HG02840 (cell line): ENCODE data around the gene AKR7A2.

Experiments
- ATAC-seq: cut with Tn5 transposase; IDR thresholded peaks from one replicate; pipeline ENCODE4 v1.9.1; 2021; ENCODE audit warnings: mild to moderate bottlenecking, moderate library complexity, moderate number of reproducible peaks; ENCODE audit not compliant: unreplicated experiment, low FRiP score

Gene AKR7A2

DNA sequence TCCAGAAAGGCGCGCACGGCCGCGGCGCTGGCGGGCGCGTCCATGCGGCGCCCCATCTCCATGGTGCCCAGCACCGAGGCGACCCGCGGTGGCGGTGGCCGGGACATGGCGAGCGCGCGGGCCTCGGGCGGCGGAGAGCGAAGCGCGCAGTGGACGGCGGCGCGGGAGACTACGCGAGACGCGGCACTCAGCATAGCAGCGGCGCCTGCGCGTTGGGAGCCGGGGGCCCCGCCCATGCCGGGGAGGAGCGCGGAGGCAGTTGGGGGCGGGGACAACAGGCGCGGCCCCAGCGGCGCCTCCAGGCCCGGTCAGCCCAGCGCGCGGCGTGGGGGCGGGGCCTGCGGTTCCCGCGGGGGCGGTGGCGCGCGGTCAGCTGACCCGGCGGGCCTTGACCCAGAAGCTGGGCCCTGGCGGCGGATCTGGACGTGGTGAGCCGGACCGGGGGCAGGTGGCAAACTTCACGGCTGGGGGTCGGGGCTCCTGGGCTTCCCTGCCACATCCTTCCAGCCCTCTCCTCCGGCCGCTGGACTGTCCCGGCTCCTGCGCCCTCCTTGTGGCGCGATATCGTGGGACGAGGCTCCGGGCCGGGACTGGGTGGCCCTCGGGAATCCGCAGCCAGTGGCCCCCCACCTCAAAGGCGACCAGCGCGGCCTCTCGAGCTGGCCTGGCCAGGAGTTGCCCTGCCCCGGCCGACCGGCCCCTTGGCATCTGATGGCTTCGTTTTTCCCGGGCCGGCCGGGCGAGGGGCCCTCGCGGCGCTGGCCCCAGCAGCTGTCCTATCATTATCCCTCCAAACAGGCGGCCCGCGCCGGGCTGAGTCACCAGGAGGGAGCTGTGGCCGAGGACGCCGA, at the start of gene AKR7A2, which contains the start of gene SLC66A1:
AKR7A2 (minus strand) TSS at position 214 of the 851 bp plus-strand sequence; CDS start at position 194, 20 bp downstream.
SLC66A1 (plus strand) TSS at position 396 of the 851 bp plus-strand sequence. CDS start 5,352 bp downstream, outside the sequence.
- ATAC-seq, result peak; percentile 78

DNA sequence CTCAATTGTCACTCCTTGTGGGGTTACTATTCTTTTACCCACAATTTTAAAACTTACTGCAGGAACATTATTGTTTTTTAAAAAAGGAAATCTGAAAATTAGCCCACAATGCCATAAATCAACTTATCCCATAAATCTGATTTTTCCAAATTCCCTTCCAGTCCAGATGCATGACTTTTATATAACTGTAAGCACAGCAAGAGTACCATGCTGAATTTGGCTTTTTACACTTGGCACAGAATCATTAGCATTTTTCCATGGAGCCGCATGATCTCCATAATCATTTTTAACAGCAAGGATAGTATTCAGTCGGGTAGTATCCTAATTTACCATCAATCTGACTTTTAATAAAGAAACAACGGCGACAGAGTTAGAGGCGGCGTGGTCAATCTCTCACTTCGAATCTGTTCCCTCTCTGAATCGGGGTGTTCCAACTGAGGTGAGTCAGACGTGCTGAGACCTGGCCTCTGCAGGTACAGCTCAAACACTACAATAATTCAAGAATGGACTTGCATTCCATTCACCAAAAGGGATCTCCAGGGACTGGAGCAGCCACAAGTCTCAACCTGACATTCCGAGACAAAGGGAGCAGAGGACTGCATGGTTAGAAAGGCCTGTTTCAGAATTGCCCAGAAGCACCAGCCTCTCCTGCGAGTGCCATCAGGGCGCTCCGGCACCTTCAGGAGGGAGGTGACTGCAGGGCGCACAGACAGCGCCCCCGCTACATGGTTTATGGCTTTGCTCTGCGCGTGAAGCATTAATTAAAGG, 49.1 kb upstream of the AKR7A2 start:
- no peak for ATAC-seq

DNA sequence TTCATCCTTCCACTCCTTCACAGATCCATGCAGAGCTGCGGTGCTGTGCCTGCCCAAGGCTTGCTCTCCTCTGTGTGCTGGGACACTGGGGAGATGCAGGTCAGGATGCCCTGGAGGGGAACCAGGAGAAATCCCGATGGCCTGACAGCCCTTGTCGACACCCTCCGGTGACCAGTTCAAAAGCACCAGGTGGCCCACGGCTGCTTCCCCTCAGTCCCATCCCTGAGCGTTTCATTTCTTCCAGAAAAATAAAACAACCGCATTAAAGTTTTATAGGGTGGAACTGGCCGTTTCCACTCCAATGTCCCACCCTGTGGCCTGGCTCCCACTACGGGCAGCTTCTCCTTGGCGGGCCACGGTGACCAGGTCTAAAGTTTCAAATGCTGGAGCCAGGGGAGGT, 48.5 kb upstream of the AKR7A2 start:
- ATAC-seq, result no peak

DNA sequence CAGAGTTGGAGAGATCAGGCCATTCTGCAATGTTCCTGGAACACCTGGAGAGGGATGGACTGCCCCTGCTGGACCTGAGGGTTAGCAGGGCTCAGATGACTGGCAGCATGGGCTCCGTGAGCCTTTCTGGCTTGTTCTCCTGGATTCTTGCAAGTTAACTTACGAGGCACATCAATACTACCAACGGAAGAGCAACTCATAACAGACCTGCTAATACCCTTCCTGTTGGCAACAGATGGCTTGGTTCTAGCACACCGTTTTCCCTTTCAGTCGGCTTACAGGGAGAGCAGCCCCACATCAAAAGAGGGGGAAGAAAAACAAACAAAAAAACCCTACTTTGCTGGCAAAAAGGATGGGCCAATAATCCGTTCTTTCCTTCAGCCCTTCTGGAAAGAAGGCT, 48.1 kb upstream of the AKR7A2 start:
- ATAC-seq, result no peak

DNA sequence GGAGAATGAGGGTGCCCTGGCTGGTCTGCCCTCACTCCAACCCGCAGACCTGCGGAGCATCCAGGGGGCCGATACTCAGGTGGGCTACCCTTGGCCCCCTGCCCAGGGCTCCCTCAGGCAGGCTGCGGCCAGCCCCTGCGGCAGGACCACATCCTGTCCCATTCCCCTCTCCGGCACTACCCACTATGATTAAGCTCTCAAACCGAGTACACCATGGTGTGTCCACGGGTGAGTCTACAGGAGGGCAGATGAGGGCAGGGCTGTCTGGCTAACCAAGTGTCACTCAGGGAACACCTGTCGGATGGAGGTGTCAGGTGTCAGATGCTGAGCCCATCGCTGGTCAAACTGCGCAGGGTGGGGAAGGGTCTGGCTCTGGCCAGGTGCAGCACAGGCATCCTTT, 47.4 kb upstream of the AKR7A2 start:
- ATAC-seq, result no peak

DNA sequence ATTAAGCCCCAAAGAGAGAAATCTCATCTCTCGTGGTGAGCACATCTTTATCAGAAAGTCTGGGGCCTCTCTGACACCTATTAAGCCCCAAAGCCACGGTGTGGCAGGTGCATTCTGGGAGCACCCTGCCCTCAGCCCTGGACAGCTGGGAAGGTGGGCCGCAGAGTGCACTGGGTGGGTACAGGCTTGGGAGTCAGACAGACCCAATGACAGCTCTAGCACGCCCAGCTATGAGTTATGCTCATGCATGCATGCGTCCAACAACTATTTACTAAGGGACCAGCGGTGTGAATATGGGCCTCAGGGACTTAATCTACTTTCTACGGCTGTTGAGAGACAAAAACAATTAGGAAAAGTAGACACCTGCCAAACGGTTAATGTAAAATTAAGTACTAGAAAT, 46.8 kb upstream of the AKR7A2 start:
- ATAC-seq, result no peak

DNA sequence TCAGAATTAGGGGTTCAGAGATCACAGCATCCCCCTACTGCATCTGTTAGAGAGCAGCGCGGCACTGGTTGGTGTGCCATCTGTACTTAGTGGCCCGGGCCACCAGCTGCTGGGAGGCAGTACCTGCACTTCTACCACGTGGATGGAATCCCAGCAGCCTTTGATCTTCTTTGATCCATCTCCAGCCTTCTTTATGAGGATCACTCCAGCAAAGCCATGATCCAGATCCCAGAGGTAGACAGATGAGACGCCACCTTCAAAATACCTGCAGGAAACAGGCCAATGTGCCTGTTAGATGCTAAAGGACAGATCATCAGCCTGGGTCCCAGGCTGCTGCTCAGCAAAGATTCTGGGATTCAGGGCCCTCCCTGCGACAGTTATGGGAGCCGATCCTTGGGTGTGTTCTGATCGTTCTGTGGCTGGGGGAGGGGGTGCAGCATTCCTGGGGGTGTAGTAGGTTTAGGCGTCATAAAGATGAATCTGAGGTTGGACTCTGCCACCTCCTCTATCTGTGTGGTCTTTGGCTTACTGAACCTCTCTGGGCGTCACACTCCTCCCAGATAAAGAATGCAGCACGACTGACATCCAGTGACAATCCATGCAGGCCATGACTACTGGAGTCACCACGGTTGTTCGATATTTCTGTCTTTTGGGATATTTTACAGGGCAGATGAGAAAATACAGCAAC, 45.5 kb upstream of the AKR7A2 start:
- ATAC-seq, result no peak

DNA sequence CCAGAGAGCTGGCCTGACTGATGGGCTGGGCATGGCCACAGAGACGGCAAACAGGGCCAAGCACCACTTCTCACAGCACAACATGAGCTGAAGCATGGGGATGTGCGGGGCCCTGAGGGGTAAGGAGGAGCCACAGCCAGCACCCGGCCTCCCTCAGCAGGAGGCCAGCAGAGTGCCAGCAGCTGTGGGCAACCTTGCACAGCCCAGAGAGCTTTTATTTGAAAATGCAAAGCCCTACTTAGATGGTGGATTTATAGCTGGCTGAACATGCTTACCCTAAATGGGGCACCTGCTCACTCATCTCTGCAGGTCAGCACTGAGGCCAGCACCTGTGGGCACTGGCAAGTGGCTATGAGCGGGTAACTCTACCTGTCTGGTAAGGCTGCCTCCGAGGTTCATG, 44.3 kb upstream of the AKR7A2 start:
- no peak for ATAC-seq

DNA sequence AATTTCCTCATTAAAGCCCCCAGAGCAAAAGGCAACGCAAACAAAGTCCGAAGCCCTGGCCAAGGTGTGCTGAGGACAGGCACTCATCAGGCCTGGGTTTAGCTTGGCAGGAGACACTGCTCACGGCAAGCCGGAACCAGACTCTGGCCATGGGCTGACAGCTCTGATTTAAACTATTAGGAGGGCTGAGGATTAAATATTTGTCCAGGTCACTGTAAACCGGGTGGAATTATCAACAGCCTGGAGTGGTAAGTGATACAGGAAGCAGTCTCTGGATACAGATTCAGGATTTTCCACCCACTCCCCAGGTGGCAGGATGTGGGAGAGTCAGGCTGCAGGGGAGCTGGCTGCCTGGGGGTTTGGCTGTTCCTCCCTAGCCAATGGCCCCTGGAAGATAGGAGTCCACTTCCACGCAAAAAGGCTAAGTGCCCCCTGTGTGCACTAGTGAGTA, 42.6 kb upstream of the AKR7A2 start:
- ATAC-seq, result no peak

DNA sequence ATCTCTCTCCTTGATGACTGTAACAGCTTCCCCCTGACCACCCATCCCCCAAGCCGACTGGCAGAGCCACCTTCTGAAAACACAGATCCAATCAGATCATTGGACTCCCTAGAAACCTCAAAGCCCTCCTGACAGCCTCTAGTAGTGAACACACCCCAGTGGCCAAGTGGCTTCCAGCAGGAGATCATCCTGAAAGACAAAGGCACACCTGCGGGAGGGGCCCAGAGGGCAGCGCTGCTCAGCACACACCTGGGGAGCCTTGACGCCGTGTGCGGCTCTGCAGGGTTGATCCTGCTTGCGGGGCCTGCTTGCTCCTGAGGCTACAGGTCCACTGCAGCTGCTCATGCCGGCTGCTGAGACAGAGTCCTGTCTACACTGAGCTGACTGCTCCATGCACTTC, 41.7 kb upstream of the AKR7A2 start:
- no peak for ATAC-seq

DNA sequence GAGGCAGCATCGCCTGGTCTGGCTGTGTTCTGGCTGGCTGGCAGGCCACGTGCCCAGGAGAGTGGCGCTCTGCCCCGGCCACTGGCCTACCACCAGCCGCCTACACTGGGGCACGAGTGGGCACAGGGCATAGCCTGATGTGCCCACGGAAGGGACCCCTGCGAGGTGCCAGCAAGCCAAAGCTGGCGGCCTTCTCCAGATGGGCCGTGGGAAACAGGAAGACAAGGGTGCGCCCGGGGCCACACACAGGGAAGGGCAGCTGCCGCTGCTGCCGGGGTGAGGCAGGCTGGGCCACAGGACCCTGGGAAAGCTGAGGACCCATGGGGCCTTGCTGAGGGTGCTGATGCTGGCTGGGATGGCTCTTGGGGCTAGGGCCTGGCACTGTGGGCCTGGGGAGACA, 40.9 kb upstream of the AKR7A2 start:
- no peak for ATAC-seq

DNA sequence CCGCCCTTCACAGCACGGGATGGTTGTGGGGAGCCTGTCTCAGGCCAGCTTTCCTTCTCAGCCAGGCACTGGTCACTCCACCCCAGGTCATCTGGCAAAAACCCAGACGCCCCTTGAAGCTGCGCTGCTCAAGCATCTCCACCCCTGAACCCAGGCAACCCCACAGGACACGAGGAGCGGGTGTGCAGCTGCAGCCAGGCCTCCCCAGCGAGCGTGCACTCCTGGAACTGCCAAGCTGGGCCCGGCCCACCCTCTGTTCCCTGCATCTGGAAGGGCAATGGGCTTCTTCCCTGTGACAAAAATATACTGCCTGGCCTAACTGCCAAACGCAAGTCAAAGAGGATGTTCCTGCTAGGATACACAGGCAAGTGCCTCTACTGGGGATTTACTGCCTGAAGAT, 39.9 kb upstream of the AKR7A2 start:
- no peak for ATAC-seq

DNA sequence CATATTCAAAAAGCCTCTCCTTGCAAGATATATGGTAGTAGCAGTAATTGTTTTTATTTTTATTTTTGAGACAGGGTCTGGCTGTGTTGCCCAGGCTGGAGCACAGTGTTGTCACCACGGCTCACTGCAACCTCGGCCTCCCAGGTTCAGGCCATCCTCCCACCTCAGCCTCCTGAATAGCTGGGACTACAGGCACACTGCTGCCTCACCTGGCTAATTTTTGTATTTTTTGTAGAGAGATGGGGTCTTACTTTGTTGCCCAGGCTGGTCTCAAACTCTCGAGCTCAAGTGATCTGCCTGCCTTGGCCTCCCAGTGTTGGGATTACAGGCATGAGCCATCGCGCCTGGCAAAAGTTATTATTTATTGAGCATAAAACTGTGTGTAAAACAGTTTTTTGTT, 38.6 kb upstream of the AKR7A2 start:
- no peak for ATAC-seq

DNA sequence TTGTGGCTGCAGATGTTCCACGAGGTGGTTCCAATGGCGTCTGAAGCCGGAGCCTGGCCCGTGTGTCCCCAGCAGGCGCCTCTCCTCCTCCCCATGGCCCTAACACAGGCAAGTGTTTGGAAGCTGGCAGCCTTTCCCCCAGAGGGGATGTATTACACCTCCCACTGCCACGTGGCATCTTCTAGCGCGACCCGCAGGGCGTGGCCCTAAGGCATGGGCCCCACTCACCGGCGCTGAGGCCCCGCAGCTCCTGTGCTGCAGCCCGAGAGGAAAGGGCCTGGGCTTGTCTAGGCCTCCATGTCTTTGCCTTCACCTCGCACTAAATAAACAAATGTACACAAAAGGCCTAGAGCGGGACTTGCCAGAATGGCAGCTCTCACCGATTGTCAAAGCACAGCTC, 38.1 kb upstream of the AKR7A2 start:
- no peak for ATAC-seq

DNA sequence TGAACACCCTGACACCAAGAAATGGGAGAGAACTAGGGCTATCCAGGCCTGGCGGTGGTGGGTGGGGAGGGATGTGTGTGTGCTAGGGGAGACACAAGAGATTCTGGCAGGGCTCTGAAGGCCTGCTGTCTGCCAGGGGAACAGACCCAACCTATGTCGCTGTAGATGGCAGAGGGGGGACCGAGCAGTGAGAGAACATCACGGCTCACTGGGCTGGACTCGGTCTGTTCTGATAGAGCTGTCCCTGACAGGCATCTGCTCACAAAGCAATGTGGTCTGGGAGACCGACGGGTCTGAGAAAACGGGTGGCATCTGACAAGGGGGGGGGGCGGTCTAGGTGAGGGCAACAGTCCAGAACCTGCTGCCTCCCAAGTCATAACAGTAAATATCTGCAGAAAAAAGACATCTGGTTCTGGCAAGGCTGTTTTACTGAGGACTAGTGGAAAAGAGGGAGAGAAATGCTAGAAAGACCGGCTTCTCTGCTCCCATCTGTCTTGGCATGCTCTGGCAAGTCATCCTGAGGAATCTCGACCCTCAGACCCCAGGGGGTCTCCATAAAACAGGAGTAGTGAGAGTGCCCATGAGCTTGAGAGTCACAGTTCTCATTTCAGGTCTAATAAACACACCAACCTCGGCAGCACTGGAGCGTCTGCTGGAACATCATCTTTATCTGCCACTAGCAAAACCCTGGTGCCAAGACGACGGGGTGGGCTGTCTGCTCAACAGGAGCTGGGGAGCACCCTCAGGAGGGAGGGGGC, 36.7 kb upstream of the AKR7A2 start:
- ATAC-seq, result no peak

DNA sequence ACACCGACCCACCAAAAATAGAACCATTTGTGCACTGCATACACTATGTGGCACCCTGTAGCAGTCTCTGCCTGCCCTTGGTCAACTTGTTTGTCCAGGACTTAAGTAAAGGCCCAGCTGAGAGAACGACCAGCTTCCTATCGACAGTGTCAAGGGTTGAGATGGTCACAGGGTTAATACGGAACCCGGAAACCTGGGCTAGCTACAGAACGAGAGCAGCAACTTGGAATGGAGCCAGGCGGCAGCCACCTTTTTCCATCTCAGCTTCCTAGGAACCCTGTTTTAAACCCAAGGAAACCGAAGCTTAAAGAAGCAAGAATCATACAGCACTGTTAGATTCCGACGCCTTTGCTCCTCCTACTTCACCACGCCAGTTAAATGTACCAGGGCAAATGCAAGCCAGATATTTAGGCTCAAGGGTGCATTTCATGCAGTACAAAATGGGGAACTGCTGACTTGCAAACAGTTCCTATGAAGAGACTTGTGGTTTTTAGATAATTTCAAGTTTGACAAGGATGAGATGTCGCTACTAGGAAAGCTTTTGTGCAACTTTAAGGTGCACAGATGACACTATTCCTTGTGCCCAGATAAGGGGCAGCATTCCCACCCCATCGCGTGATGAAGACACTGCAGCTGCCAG, 35.7 kb upstream of the AKR7A2 start:
- no peak for ATAC-seq

DNA sequence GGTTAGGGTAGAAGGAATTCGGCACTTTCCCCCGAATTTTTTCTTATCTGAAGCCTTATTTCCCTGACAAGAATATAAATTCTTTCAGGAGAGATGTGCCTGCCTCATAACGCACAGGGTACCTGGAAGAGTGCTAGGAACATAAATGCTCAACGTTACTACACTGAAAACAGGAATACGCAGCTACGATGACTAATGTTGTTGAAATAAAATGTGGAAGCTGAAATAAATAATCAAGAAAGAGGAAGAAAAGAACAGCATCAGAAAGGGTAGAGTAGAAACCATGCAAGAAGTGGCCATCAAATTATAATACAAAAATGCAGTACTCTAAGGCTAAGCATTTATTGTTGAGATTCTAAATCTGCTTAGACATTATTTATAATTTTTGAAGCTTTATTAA, 34.1 kb upstream of the AKR7A2 start:
- no peak for ATAC-seq

DNA sequence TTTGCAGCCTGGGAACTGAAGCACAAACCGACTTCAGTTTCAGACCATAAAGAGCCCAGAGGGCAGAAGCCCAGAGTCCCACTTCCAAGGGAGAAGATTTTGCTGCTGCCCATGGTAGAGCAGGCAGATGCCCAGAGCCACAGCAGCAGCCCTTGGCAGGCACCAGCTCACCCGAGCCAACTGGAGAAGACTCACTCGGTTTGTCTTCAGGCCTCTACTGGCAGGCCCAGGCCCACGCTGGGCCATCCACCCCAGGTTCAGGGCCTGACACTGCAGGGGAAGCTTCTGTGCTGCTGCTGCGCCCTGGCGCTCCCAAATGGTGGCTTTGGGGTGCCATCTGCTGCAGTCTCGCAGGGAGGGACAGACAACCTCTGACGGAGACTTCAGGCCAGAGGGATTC, 33.4 kb upstream of the AKR7A2 start:
- ATAC-seq, result no peak

DNA sequence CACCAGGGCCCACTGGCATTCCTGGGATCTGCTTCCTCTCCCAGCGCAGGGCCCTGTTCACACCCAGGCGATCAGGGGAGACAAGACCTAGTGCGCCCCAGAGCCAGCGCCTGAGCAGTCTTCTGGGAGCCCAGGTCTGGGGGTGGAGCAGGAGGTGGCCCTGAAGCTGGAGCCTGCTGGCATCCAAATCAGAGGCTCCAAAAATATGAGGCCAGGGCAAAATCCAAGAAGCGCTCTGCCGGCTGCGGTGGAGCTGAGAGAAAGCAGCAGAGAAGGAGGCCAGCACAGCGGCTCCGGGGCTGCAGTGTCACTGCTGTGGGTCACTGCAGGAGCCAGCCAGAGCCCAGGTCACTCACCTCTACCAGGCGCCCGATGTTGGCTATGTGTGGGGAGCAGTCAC, 32.9 kb upstream of the AKR7A2 start:
- ATAC-seq, result no peak

DNA sequence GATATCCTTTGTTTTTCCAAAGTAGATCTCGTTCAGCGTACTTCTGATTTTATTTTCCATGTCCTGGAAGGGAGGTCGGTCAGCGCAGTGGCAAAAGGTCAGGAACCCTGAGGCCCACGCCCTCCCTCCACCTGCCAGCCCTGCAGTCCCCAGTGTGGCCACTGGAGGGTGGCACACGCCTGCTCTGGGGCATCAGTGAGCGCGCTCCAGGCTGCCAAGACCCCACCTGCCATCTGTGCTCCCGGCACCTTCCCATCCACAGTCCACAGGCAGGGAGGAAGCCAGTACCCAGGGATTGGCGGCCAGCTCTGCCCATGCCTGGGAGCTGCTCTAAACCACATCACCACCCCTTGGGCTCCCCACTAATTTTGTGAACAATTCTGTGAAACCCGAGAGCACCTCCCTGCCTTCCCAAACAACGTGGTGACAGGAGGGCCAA, 32.4 kb upstream of the AKR7A2 start:
- ATAC-seq, result no peak
